Cardiac muscle cell (in vitro differentiated cells and primary cell): ENCODE measurements around the gene PRDX5. TPM values are rescaled to one million over a fixed set of nuclear protein-coding genes. Genes with fewer than 3 reads are reported as not detected.

Experiments
- DNase-seq, 2 donors: peaks; one replicate each; pipeline versions ENCODE4 v3.0.0 to v3.0.0-alpha.2; 2010 to 2017; ENCODE audit warnings: low read depth in 1 of 2, low spot score in 1 of 2
- H3K27ac ChIP-seq: fragments of 200-600 bp; sonication (generic); 2 replicates; pipeline ENCODE4 v1.5.1; 2016
- H3K27me3 ChIP-seq: fragments of 200-600 bp; sonication (generic); 2 replicates; pipeline ENCODE4 v1.6.0; 2016; ENCODE audit warnings: control low read depth
- H3K36me3 ChIP-seq: fragments of 200-600 bp; sonication (generic); 2 replicates; pipeline ENCODE4 v1.5.1; 2016; ENCODE audit warnings: control low read depth
- H3K4me1 ChIP-seq: fragments of 200-600 bp; sonication (generic); 2 replicates; pipeline ENCODE4 v1.8.1; 2017; ENCODE audit warnings: low read depth, mild to moderate bottlenecking, mixed run types
- H3K4me3 ChIP-seq: fragments of 200-600 bp; sonication (generic); 2 replicates; pipeline ENCODE4 v1.5.1; 2016; ENCODE audit warnings: mild to moderate bottlenecking
- H3K9me3 ChIP-seq: fragments of 200-600 bp; sonication (generic); 2 replicates; pipeline ENCODE4 v1.5.1; 2017; ENCODE audit warnings: low read depth, mild to moderate bottlenecking, control low read depth
- polyA plus RNA-seq: library from polyadenylated mRNA; unstranded; fragments of >200 nt; fragmentation: Nextera tagmentation; extraction: Ambion mirVana; gene quantifications from 2 replicates; pipeline ENCODE4 v1.2.1, GENCODE V29; 2016
- total RNA-seq: library from RNA; depleted of rRNA; stranded (reverse); fragments of >200 nt; gene quantifications from 2 replicates; pipeline ENCODE4 v1.2.3, GENCODE V29; 2016
- TF ChIP-seq, protein P1 (sequence below): IDR thresholded peaks from 2 replicates; pipeline ENCODE4 v1.5.1; 2012; ENCODE audit warnings: low read depth, mild to moderate bottlenecking, low read length

Gene PRDX5
- total and polyA plus RNA-seq, 2 experiments from 2014 or later = 500 to 784 TPM

DNA sequence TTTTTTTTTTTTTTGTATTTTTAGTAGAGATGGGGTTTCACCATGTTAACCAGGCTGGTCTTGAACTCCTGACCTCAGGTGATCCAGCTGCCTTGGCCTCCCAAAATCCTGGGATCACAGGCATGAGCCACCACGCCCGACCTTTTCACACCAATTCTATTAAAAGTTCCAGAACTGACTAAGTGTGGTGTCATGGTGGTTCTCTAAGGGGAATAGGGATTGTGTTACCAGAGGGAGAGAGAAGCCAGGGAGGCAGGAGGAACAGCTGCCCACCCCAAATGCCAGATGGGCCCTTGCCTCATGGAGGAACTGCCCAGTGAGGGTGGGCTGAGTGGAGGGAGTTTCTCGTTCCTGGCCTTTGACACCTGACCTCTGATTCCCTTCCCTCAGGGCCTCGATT lies 47.0 kb downstream of the PRDX5 start:
- no peak overlapping the region for H3K27ac ChIP-seq
- no peak overlapping the region for H3K4me3 ChIP-seq
- no peaks in the 10 kb centered on the region for H3K27me3 ChIP-seq
- no peak for DNase-seq
- peaks cover 24% of the 10 kb centered on the region for H3K36me3 ChIP-seq
- no peaks in the 10 kb centered on the region for H3K4me1 ChIP-seq
- H3K9me3 ChIP-seq = no peaks in the 10 kb centered on the region
- TF ChIP-seq, protein P1, sequence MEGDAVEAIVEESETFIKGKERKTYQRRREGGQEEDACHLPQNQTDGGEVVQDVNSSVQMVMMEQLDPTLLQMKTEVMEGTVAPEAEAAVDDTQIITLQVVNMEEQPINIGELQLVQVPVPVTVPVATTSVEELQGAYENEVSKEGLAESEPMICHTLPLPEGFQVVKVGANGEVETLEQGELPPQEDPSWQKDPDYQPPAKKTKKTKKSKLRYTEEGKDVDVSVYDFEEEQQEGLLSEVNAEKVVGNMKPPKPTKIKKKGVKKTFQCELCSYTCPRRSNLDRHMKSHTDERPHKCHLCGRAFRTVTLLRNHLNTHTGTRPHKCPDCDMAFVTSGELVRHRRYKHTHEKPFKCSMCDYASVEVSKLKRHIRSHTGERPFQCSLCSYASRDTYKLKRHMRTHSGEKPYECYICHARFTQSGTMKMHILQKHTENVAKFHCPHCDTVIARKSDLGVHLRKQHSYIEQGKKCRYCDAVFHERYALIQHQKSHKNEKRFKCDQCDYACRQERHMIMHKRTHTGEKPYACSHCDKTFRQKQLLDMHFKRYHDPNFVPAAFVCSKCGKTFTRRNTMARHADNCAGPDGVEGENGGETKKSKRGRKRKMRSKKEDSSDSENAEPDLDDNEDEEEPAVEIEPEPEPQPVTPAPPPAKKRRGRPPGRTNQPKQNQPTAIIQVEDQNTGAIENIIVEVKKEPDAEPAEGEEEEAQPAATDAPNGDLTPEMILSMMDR = no peak

GRCh38 chr11:64366751-64367150 lies 48.8 kb downstream of the PRDX5 start:
- Histone ChIP-seq H3K4me1 (no peaks in the 10 kb centered on the region), H3K9me3 (no peaks in the 10 kb centered on the region), H3K36me3 (peaks cover 21% of the 10 kb centered on the region), H3K27me3 (no peaks in the 10 kb centered on the region), H3K4me3 (no peak overlapping the region), H3K27ac (no peak overlapping the region)
- no peak for DNase-seq
- TF ChIP-seq, protein P1 = no peak

DNA sequence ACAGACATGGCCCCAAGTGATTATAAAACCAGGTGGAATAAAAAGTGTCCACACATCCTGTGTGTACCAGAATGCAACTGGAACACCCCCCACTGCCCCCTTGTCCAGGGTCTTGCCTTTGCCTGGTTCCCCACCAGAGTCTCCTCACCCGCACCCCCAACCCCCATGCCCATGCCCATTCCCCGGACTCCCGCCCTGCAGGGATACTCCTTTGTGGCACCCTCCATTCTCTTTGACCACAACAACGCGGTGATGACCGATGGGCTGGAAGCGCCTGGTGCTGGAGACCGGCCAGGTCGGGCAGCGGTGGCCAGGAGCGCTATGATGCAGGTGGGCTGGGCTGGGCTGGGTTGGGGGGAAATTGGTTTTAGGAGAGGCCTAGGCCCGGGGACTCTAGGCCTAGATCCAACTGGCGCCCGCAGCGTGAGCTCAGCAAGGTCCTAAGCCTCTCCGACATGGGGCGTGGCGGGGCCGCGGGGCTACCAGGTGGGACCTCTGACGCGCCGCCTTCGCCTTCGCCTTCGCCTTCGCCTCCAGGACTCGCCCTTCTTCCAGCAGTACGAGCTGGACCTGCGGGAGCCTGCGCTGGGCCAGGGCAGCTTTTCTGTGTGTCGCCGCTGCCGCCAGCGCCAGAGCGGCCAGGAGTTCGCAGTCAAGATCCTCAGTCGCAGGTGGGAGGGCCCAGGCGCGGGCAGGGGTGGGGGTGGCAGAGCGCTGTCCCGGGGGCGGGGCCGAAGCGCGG lies 50.2 kb downstream of the PRDX5 start:
- peaks cover 20% of the 10 kb centered on the region for H3K36me3 ChIP-seq
- no peaks in the 10 kb centered on the region for H3K4me1 ChIP-seq
- H3K27ac ChIP-seq = no peak overlapping the region
- H3K27me3 ChIP-seq = no peaks in the 10 kb centered on the region
- no peak overlapping the region for H3K4me3 ChIP-seq
- no peaks in the 10 kb centered on the region for H3K9me3 ChIP-seq
- TF ChIP-seq, protein P1 = no peak
- no peak for DNase-seq

- TF ChIP-seq, protein P1 = no peak
- no peaks in the 10 kb centered on the region for H3K27me3 ChIP-seq
- DNase-seq = no peak
- H3K4me3 ChIP-seq = no peak overlapping the region
- no peaks in the 10 kb centered on the region for H3K9me3 ChIP-seq
- peaks cover 19% of the 10 kb centered on the region for H3K36me3 ChIP-seq
- H3K27ac ChIP-seq = no peak overlapping the region
- H3K4me1 ChIP-seq = no peaks in the 10 kb centered on the region
Measured at GRCh38 chr11:64368673-64369074, 50.8 kb downstream of the PRDX5 start.

DNA sequence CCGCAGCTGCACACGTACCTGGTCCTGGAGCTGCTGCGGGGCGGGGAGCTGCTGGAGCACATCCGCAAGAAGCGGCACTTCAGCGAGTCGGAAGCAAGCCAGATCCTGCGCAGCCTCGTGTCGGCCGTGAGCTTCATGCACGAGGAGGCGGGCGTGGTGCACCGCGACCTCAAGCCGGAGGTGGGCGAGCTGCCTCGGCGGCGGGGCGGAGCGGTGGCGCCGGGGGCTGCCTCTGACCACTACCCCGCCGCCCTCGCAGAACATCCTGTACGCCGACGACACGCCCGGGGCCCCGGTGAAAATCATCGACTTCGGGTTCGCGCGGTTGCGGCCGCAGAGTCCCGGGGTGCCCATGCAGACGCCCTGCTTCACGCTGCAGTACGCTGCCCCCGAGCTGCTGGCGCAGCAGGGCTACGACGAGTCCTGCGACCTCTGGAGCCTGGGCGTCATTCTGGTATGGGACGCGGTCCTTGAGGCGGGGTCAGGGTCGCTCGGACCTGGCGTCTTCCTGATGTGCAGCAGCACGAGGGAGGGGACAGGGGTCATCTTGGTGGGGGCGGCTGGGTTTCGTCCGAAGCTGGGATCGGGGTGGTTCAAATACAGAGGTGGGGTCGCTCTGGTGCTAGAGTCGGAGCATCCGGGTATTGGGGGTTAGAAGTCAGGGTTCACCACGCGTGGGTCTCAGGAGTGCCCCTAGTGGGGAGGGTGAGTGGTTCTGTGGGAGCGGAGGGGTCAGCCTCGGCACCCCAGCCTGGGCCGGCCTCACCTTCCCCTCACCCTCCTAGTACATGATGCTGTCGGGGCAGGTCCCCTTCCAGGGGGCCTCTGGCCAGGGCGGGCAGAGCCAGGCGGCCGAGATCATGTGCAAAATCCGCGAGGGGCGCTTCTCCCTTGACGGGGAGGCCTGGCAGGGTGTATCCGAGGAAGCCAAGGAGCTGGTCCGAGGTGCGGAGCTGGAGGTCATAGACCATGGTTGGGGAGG lies 51.8 kb downstream of the PRDX5 start:
- TF ChIP-seq, protein P1 = peak; percentile 17
- no peak for DNase-seq
- Histone ChIP-seq H3K9me3 (no peaks in the 10 kb centered on the region), H3K36me3 (peaks cover 16% of the 10 kb centered on the region), H3K4me1 (no peaks in the 10 kb centered on the region), H3K4me3 (no peak overlapping the region), H3K27ac (no peak overlapping the region), H3K27me3 (no peaks in the 10 kb centered on the region)
